NCI-H2196 treated with DMSO at 0.1 percent for 48 hours (cell line): ENCODE measurements around the gene DDX11.
"Not testable (repeated sequence)": the region's sequence is repeated elsewhere in the genome, so short reads cannot be mapped to it uniquely, and the experiment has no call there.

ENCODE experiments used
- DNase-seq: peaks from one replicate; lab custom pipeline; 2025; ENCODE audit not compliant: unreplicated experiment; lab: John Stamatoyannopoulos, UW

The DDX11 gene

GRCh38 chr12:31073527-31074332 lies at the start of gene DDX11:
TSS of gene DDX11 (plus strand) at chr12:31073860. CDS start at chr12:31078394, 4,534 bp downstream.
- peak; percentile 80 for DNase-seq

DNA sequence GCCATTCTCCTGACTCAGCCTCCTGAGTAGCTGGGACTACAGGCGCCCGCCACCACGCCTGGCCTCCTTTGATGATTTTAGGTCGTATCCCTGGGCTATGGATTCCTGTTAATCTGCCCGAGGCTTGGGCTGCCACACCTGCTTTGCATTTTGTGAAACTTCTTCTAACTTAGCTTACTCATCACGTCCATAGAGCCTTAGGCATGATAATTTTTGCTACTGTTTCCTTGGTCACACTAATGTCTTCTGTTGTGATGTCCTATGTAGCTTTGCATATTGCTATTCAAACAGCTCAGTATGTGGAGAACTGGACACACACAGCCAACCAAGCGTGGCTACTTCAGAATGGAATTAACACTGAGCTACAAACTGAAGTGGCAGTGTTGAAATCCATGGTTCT lies 47.5 kb upstream of the DDX11 start:
- DNase-seq = no peak

GRCh38 chr12:31027006-31027405 lies 46.7 kb upstream of the DDX11 start:
- DNase-seq = not testable (repeated sequence)

- no peak for DNase-seq
Observed at GRCh38 chr12:31029468-31029867, 44.2 kb upstream of the DDX11 start.

DNA sequence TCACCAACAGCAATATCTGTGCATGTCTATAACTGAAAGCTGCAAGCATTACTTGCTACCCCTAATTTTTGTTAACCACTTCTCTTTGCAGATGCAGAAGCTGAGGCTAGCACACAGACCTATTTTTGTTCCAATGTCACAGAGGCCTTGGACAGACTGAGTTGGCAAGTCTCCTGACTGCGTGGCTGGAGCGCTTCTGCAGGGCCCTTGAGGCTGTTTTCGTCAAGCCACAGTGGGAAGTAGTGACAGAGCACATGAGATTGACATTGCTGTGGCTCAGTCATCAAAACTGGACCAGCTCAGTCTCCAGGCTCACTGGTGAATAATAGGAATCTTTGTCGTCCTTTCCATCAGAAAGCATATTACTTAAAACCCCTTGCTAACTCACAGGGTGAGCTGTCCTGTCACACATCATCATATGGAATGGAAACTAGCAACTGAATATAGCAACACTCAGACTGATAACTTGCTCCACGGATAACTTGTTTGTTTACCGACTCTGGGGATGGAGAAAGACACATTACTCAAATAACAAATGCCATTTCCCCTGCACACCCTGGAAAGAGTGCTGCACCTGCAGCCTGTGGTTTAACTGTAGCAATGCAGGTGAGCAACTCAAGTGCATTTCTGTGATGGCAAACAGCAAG lies 43.6 kb upstream of the DDX11 start:
- DNase-seq = no peak

DNA sequence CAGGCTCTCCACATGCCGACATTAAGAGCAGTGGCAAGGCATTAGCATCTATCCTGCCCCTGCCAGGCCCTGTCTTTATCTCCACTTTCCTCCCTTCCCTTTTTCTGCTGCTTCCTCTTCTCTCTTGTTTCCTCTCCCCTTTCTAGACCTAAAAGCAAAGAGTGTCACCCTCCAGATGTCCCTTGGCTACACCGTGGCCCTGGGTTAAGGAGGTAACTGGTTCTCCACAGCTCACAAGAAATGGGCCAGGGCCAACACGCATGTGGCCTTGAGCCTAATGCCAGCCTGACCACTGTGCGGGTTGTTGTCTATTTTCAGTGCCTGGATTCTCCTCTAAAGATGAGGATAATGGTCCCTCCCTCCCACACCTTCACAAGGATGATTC lies 41.7 kb upstream of the DDX11 start:
- no peak for DNase-seq

- DNase-seq = no peak
Observed at GRCh38 chr12:31033146-31033545, 40.5 kb upstream of the DDX11 start.

DNA sequence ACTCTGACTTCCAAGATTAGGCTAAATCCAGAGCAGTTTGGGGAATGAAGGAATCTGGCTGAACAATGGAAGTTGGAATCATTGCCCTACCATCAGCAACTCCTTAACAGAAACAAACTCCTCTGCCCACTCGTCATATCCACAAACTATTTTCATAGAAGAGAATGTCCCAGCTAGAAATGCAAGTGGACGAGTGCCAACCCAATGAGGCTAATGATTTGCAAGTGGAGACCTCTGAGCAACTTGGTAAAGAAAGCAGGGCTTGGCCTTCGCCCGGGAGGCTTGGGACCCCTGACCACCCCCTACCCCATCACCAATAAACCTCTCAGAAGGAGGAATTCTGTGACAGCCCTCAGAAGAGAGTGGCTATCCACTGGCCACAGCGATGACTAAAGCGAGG lies 40.0 kb upstream of the DDX11 start:
- DNase-seq = no peak

- DNase-seq = no peak
Observed at GRCh38 chr12:31034372-31034771, 39.3 kb upstream of the DDX11 start.

- no peak for DNase-seq
Observed at GRCh38 chr12:31035226-31035625, 38.4 kb upstream of the DDX11 start.

DNA sequence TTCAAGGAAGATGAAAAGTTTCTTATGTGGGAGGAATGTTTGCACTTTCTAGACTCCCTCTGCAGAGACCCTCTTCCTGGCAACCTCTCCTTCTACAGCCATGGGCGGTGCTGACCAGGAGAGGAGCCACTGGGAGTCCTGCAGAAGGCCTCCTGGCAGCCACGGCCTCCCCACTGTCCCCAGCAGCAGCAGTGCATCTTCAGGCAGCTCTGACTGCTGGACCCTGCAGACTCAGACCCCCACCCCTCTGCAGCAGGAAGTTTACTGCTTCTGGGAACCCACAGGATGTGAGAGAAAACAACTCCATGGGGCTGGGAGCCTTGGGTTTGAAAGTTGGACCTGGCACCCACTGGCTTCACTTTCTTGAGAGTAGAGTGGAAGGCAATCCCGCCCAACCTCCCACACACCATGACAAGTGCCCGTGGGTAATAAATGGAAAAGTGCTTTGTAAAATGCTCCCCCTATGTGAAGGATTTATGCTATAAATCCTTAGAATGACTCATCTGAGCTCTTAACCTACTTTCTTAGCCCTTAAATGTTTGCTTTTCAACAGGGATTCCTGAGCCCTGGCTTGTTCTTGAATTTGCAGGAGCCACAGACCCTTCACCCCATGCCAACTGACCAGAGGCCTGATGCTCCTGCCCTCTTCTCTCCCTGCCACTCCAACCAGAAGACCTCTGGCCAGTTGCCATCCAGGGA lies 37.5 kb upstream of the DDX11 start:
- no peak for DNase-seq

DNA sequence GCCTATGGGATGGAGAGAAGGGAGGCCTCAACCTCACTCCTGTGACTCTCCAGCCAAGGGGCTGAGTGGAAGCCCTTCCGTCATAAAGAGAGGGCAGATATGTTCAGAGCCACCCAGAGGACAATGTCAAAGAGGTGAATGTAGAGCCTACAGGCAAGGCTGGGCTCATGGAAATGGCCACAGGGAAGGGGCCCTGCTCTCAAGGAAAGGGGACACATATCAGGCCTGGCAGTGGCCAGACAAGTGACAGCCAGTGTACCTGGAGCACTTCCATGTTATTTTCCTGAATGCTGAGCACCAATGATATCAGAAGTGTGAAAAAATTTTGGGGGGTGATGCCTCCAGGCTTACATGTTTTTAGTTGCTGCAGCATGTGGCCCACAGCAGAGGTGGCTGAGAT lies 36.6 kb upstream of the DDX11 start:
- DNase-seq = no peak

- no peak for DNase-seq
Observed at GRCh38 chr12:31037931-31038330, 35.7 kb upstream of the DDX11 start.

GRCh38 chr12:31041033-31041564 lies 32.6 kb upstream of the DDX11 start:
- DNase-seq = no peak

DNA sequence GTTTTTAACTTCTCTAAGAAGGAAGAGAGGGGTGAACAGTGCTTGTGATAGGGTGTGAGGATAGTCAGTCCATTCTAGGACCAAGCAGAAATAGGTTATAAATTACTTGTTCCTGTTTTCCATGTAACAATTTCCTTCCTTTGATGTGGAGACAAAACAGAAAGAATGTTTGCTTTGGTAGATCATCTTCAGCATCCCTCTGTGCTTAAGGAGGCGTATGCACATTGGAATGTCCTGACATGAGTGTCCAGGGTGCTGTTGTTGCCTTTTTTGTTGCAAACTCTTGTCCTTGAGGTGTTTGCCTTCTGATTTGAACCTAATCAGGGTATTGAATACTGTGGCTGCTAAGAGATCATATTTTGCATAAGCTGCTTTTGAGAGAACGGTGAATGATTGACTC lies 23.5 kb upstream of the DDX11 start:
- not testable (repeated sequence) for DNase-seq

DNA sequence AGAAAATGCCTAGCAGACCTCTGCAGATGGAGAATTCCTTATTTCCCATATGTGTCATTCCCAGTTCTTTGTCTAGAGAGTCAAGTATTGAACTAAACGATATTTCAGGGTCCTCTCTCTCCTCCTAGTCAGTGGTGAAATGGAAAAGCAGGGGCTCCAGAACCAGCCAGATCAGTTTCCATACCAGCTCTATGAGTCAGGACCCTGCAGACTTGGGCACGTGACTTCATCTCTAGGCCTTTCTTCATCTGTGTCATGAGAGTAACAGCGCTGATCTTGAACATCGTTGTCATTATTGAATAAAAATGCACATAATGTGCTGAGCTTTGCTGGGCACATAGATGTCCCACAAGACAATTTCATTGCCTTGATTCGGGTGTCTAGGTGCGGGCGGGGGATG lies 23.1 kb upstream of the DDX11 start:
- DNase-seq = not testable (repeated sequence)

DNA sequence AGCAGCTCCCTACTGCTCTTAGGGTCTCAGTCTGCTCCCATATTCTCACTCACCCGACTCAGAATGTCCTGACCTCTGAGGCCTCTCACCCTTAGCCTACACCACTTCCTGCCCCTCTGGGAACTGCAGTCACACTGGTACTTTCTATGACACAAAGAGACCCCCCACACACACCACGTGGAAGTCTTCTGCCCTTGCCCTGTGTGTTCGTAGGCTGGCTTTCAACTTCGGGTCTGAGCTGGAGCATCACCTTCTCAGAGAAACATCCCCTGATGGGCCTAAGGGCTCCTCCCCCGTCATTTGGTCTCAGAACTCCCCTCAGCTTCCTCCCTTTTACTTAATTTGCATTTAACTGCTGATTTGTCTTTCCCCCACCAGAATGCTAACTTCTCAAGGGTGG lies 22.0 kb upstream of the DDX11 start:
- DNase-seq = not testable (repeated sequence)

DNA sequence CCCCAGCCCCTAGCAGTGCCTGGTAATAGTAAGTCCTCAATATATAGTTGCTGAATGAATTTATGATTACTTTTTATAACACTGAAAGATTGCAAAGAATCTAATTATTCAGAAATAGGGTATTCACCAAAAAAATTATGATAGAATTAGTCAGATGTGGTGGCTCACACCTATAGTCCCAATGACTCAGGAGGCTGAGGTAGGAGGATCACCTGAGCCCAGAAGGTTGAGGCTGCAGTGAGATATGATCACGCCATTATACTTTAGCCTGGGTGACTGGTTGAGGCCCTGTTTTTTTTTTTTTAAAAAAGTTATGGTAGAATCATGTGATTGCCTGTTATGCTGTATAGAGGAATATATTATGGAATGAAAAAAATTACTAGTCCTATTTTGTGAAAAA lies 21.5 kb upstream of the DDX11 start:
- not testable (repeated sequence) for DNase-seq

DNA sequence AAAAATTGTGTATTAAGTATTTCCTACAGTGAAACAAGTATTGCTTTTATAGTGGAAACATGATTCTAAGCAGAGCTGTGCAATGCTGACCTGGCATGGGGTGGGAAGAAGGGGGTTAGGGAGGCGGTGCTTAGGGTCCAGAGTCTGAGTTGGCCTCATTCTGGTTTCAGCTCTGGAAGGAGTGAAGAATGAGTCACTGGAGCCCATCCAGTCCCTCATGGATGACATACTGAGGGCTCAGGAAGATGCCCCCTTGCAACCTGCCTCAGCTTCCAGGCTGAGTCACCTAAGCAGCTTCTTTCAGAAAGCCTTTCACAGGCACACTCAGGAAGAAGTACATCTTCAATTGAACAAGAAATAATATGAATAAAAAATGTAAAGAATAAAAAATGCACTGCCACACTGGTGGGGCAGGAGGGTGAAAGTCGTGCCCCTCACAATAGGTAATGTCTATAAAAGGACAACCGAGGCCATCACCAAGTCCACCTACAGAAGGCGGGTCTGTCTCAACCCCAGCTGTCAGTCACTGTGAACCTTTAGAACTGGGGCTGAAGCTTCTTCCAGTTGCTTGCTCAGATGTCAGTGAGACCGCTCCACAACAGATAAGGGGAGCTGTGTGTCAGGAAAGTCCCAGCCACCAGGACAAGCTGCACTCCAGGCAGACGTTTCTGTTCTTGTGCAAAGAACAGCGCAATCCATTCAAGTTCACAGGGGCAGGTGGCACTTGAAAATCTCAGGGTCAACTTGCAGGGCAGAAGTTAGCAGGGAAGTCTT lies 20.8 kb upstream of the DDX11 start:
- DNase-seq = not testable (repeated sequence)

- DNase-seq = not testable (repeated sequence)
Observed at GRCh38 chr12:31053944-31054343, 19.7 kb upstream of the DDX11 start.

DNA sequence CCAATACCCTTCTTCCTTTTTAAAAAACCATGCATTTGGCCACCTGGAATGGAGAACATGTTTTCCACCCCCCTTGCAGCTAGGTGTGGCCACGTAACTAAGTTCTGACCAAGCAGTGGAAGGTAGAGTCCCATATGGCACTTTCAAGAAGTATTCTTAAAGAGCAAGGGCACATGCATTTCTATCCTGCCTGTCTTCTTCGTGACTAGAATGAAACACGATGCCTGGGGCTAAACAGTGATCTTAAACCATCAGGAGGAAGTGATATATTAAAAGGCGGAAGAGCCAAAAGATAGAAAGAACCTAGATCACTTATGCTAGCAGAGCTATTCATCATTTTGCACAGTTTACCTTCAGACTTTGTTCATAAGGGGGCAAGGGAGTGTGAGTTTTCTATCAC lies 16.0 kb upstream of the DDX11 start:
- no peak for DNase-seq
